Stomach (tissue), 4 donors: ENCODE measurements around the gene DPP6.
"Not testable (repeated sequence)": the region's sequence is repeated elsewhere in the genome, so short reads cannot be mapped to it uniquely, and the experiment has no call there.

Experiments
- POLR2A ChIP-seq, 4 donors: fragments of 450-650 bp; IDR thresholded peaks; one replicate each; pipeline ENCODE4 v1.6.1; 2016; ENCODE audit warnings: antibody characterized with exemption in 4 of 4, control low read depth in 2 of 4, mild to moderate bottlenecking in 1 of 4, moderate library complexity in 1 of 4
- TF ChIP-seq, protein P1 (sequence below), 7 experiments: fragments of 450-650 bp in 4 of 7; fragments of 200-600 bp in 3 of 7; sonication (generic) in 3 of 7; IDR thresholded peaks; one replicate each; pipeline ENCODE4 v1.5.1; 2016 to 2019; ENCODE audit warnings: antibody characterized with exemption in 7 of 7, control low read depth in 2 of 7, mild to moderate bottlenecking in 1 of 7

DNA sequence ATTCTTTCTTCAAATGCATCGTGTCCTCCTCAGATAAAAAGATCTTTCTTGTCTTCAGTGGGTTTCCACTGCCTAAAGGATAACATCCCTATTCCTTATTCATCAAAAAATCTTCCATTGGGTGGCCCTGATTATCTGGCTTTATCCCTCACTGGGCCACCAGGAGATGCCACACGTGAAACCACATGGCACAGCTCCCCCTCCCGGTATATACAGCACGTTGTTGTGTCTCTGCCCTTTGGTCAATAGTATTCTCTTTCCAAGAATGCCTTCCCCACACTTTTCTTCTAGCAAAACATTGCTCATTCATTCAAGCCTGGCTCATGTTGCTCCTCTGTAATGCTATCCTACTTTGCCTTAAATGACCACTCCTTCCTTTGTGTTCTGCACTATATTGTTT is 80.4 kb downstream of the DPP6 start:
- TF ChIP-seq, protein P1, sequence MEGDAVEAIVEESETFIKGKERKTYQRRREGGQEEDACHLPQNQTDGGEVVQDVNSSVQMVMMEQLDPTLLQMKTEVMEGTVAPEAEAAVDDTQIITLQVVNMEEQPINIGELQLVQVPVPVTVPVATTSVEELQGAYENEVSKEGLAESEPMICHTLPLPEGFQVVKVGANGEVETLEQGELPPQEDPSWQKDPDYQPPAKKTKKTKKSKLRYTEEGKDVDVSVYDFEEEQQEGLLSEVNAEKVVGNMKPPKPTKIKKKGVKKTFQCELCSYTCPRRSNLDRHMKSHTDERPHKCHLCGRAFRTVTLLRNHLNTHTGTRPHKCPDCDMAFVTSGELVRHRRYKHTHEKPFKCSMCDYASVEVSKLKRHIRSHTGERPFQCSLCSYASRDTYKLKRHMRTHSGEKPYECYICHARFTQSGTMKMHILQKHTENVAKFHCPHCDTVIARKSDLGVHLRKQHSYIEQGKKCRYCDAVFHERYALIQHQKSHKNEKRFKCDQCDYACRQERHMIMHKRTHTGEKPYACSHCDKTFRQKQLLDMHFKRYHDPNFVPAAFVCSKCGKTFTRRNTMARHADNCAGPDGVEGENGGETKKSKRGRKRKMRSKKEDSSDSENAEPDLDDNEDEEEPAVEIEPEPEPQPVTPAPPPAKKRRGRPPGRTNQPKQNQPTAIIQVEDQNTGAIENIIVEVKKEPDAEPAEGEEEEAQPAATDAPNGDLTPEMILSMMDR (IDR thresholded peaks at IDR 0.05) = not testable (repeated sequence)
- TF ChIP-seq POLR2A (IDR thresholded peaks at IDR 0.05) = not testable (repeated sequence)
